ENCODE results near the gene JMJD7.

GRCh38 chr15:41860049-41860828 is 32.3 kb downstream of the JMJD7 start:
- TF ChIP-seq CTCF (IDR thresholded peaks at IDR 0.05 in 8 of 11, conservative IDR thresholded peaks at IDR 0.05 in 3 of 11) (peak in 6 of 11 experiments; percentile 12 to 46 (median 36)), POLR2A (IDR thresholded peaks at IDR 0.05) (no peak)
